Chondrocyte (in vitro differentiated cells): ENCODE data around the gene TMEM130. TPM values are rescaled to one million over a fixed set of nuclear protein-coding genes. Genes with fewer than 3 reads are reported as not detected.

Experiments used
- DNase-seq: peaks from one replicate; pipeline ENCODE4 v3.0.0; 2021; ENCODE audit warnings: mixed read lengths, low spot score
- H3K27ac Mint-ChIP-seq: one replicate; pipeline ENCODE4 v1.8.0; 2021; ENCODE audit warnings: mild to moderate bottlenecking, moderate library complexity, mixed read lengths; ENCODE audit not compliant: unreplicated experiment
- H3K27me3 Mint-ChIP-seq: 2 replicates; pipeline ENCODE4 v1.8.0; 2021; ENCODE audit warnings: low read depth, mixed read lengths
- H3K36me3 Mint-ChIP-seq: 2 replicates; pipeline ENCODE4 v1.8.0; 2021; ENCODE audit warnings: low read depth, mixed read lengths
- H3K4me1 Mint-ChIP-seq: 2 replicates; pipeline ENCODE4 v1.8.0; 2021; ENCODE audit warnings: low read depth, mild to moderate bottlenecking, mixed read lengths
- H3K4me3 Mint-ChIP-seq: one replicate; pipeline ENCODE4 v1.8.0; 2021; ENCODE audit warnings: mild to moderate bottlenecking, moderate library complexity, mixed read lengths; ENCODE audit not compliant: unreplicated experiment
- H3K9me3 Mint-ChIP-seq: 2 replicates; pipeline ENCODE4 v1.8.0; 2021; ENCODE audit warnings: low read depth, mixed read lengths
- CTCF ChIP-seq: fragments of 200-600 bp; sonication (generic); IDR thresholded peaks from 2 replicates; pipeline ENCODE4 v1.5.0; 2021; ENCODE audit warnings: antibody characterized with exemption, mild to moderate bottlenecking, moderate library complexity
- total RNA-seq: library from RNA; stranded (reverse); gene quantifications from 3 replicates; pipeline ENCODE4 v1.2.1, GENCODE V29; 2021

Gene TMEM130
- total RNA-seq, 1 donor from 2014 or later, result 19.7 TPM

- DNase-seq, result no peak
- TF ChIP-seq CTCF, result no peak
- Mint-ChIP-seq H3K9me3 (no peaks in the 10 kb centered on the region), H3K36me3 (peaks cover 17% of the 10 kb centered on the region), H3K4me3 (no peak overlapping the region), H3K27me3 (no peaks in the 10 kb centered on the region), H3K4me1 (peaks cover 11% of the 10 kb centered on the region), H3K27ac (no peak overlapping the region)
Observed at GRCh38 chr7:98884416-98884815, 14.6 kb upstream of the TMEM130 start.

- no peaks in the 10 kb centered on the region for H3K27me3 Mint-ChIP-seq
- TF ChIP-seq CTCF, result no peak
- no peaks in the 10 kb centered on the region for H3K9me3 Mint-ChIP-seq
- H3K36me3 Mint-ChIP-seq, result peaks cover 15% of the 10 kb centered on the region
- no peak for DNase-seq
- H3K4me1 Mint-ChIP-seq, result peaks cover 23% of the 10 kb centered on the region
- no peak overlapping the region for H3K4me3 Mint-ChIP-seq
- H3K27ac Mint-ChIP-seq, result no peak overlapping the region
Observed at GRCh38 chr7:98881561-98882315, 11.9 kb upstream of the TMEM130 start.

GRCh38 chr7:98880485-98880884 lies 10.7 kb upstream of the TMEM130 start:
- Mint-ChIP-seq H3K9me3 (no peaks in the 10 kb centered on the region), H3K27ac (no peak overlapping the region), H3K27me3 (no peaks in the 10 kb centered on the region), H3K4me3 (peak overlapping the region; percentile 83), H3K4me1 (peaks cover 23% of the 10 kb centered on the region), H3K36me3 (peaks cover 15% of the 10 kb centered on the region)
- TF ChIP-seq CTCF, result no peak
- DNase-seq, result no peak

- H3K27me3 Mint-ChIP-seq, result no peaks in the 10 kb centered on the region
- peaks cover 23% of the 10 kb centered on the region for H3K4me1 Mint-ChIP-seq
- H3K9me3 Mint-ChIP-seq, result no peaks in the 10 kb centered on the region
- H3K36me3 Mint-ChIP-seq, result peaks cover 15% of the 10 kb centered on the region
- peak overlapping the region; percentile 5 for H3K27ac Mint-ChIP-seq
- H3K4me3 Mint-ChIP-seq, result peak overlapping the region; percentile 83
- no peak for TF ChIP-seq CTCF
- no peak for DNase-seq
Observed at GRCh38 chr7:98879979-98880315, 10.1 kb upstream of the TMEM130 start.

GRCh38 chr7:98879198-98879978 lies 9.6 kb upstream of the TMEM130 start:
- no peaks in the 10 kb centered on the region for H3K9me3 Mint-ChIP-seq
- H3K4me1 Mint-ChIP-seq, result peaks cover 23% of the 10 kb centered on the region
- no peak for DNase-seq
- peak; percentile 75 for TF ChIP-seq CTCF
- peak overlapping the region; percentile 85 for H3K27ac Mint-ChIP-seq
- H3K36me3 Mint-ChIP-seq, result peaks cover 15% of the 10 kb centered on the region
- H3K27me3 Mint-ChIP-seq, result no peaks in the 10 kb centered on the region
- peak overlapping the region; percentile 83 for H3K4me3 Mint-ChIP-seq
